Measurements from ENCODE around the gene SRMS. TPM values are rescaled to one million over a fixed set of nuclear protein-coding genes. Genes with fewer than 3 reads are reported as not detected.

SRMS gene
- total RNA-seq, 1 donor from 2014 or later = not detected

GRCh38 chr20:63540417-63541186 lies 6.9 kb downstream of the SRMS start:
- H3K79me2 ChIP-seq (ENCODE audit: low read depth) = no peaks in the 10 kb centered on the region
- no peak overlapping the region for H3K4me3 ChIP-seq

GRCh38 chr20:63539441-63540370 lies 7.8 kb downstream of the SRMS start:
- no peak overlapping the region for H3K27ac ChIP-seq
- no peaks in the 10 kb centered on the region for H3K36me3 ChIP-seq
- no peak overlapping the region for H3K4me2 ChIP-seq
- no peak overlapping the region for H3K4me3 ChIP-seq
- H3K4me1 ChIP-seq = no peaks in the 10 kb centered on the region
- H3K27me3 ChIP-seq = no peaks in the 10 kb centered on the region
- H2AFZ ChIP-seq (replicated peaks) = no peak overlapping the region
- H3K27ac Mint-ChIP-seq = peak overlapping the region; percentile 50
- no peak overlapping the region for H3K9ac ChIP-seq
- H3F3A ChIP-seq (ENCODE audit: low read depth) = peaks cover 3% of the 10 kb centered on the region
- H3K27me3 Mint-ChIP-seq (ENCODE audit: insufficient read depth, low read depth) = peaks cover 5% of the 10 kb centered on the region
- H3K9me3 Mint-ChIP-seq = no peaks in the 10 kb centered on the region
- TF ChIP-seq CTCF (IDR thresholded peaks at IDR 0.05) = no peak
- no peak for TF ChIP-seq EZH2 (IDR thresholded peaks at IDR 0.05)
- TF ChIP-seq EZH2phosphoT487 (IDR thresholded peaks at IDR 0.05) = no peak
- H3K36me3 Mint-ChIP-seq = no peaks in the 10 kb centered on the region
- H3K4me1 Mint-ChIP-seq = peaks cover 8% of the 10 kb centered on the region
- no peak overlapping the region for H3K4me3 Mint-ChIP-seq
- no peaks in the 10 kb centered on the region for H3K9me3 ChIP-seq (ENCODE audit: low read depth)
- no peaks in the 10 kb centered on the region for H4K20me1 ChIP-seq (ENCODE audit: low read depth)
- H3K79me2 ChIP-seq (ENCODE audit: low read depth) = no peaks in the 10 kb centered on the region
- no peak for DNase-seq (ENCODE audit: low spot score)

More at GRCh38 chr20:63540417-63541186, 6.9 kb downstream of the SRMS start:
- TF ChIP-seq EZH2phosphoT487 (IDR thresholded peaks at IDR 0.05) (no peak), CTCF (IDR thresholded peaks at IDR 0.05) (no peak), EZH2 (IDR thresholded peaks at IDR 0.05) (no peak)
- Mint-ChIP-seq H3K27ac (no peak overlapping the region), H3K4me1 (peaks cover 6% of the 10 kb centered on the region), H3K36me3 (no peaks in the 10 kb centered on the region), H3K4me3 (no peak overlapping the region), H3K27me3 (ENCODE audit: insufficient read depth, low read depth) (peaks cover 7% of the 10 kb centered on the region), H3K9me3 (no peaks in the 10 kb centered on the region)
- peaks cover 3% of the 10 kb centered on the region for H3F3A ChIP-seq (ENCODE audit: low read depth)
- no peak overlapping the region for H3K27ac ChIP-seq
- H3K9ac ChIP-seq = no peak overlapping the region
- H2AFZ ChIP-seq (replicated peaks) = no peak overlapping the region
- DNase-seq (ENCODE audit: low spot score) = no peak
- no peaks in the 10 kb centered on the region for H3K27me3 ChIP-seq
- H3K4me1 ChIP-seq = no peaks in the 10 kb centered on the region
- no peak overlapping the region for H3K4me2 ChIP-seq
- no peaks in the 10 kb centered on the region for H3K9me3 ChIP-seq (ENCODE audit: low read depth)
- H4K20me1 ChIP-seq (ENCODE audit: low read depth) = no peaks in the 10 kb centered on the region
- H3K36me3 ChIP-seq = no peaks in the 10 kb centered on the region

- H3K4me3 ChIP-seq = no peak overlapping the region
- H3K36me3 ChIP-seq = no peaks in the 10 kb centered on the region
- H3K27me3 Mint-ChIP-seq (ENCODE audit: insufficient read depth, low read depth) = peaks cover 5% of the 10 kb centered on the region
- DNase-seq (ENCODE audit: low spot score) = no peak
- no peak overlapping the region for H3K4me2 ChIP-seq
- no peak overlapping the region for H2AFZ ChIP-seq (replicated peaks)
- H3K4me1 ChIP-seq = no peaks in the 10 kb centered on the region
- H3K9ac ChIP-seq = no peak overlapping the region
- no peaks in the 10 kb centered on the region for H3K9me3 Mint-ChIP-seq
- H3K27ac ChIP-seq = no peak overlapping the region
- H4K20me1 ChIP-seq (ENCODE audit: low read depth) = no peaks in the 10 kb centered on the region
- H3K36me3 Mint-ChIP-seq = no peaks in the 10 kb centered on the region
- no peaks in the 10 kb centered on the region for H3K27me3 ChIP-seq
- peaks cover 8% of the 10 kb centered on the region for H3K4me1 Mint-ChIP-seq
- no peak overlapping the region for H3K27ac Mint-ChIP-seq
- TF ChIP-seq CTCF (IDR thresholded peaks at IDR 0.05) (no peak), EZH2phosphoT487 (IDR thresholded peaks at IDR 0.05) (no peak), EZH2 (IDR thresholded peaks at IDR 0.05) (no peak)
- H3F3A ChIP-seq (ENCODE audit: low read depth) = peaks cover 3% of the 10 kb centered on the region
- no peaks in the 10 kb centered on the region for H3K79me2 ChIP-seq (ENCODE audit: low read depth)
- H3K4me3 Mint-ChIP-seq = no peak overlapping the region
- no peaks in the 10 kb centered on the region for H3K9me3 ChIP-seq (ENCODE audit: low read depth)
These were observed 8.5 kb downstream of the SRMS start for GRCh38 chr20:63539092-63539430.

Data from neural progenitor cell (in vitro differentiated cells).